ENCODE measurements around the gene OGFOD1.

DNA sequence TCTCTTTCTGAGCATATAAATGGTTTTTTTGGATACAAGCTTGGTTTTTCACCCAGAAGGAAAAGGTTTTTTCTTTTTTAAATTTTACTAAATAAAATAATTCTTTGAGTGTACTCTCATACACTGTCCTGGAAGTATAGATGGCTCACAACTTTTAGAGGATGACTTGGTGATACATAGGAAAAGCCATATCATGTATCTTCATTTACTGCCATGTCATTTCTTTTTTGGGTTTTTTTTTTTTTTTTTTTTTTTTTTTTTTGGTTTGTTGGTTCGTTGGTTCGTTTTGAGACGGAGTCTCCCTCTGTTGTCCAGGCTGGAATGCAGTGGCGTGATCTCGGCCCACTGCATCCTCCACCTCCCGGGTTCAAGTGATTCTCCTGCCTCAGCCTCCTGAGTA lies 11.8 kb downstream of the OGFOD1 start:
- TF ChIP-seq CTCF (IDR thresholded peaks at IDR 0.05): no peak
- no peak for TF ChIP-seq SIN3A (IDR thresholded peaks at IDR 0.05; ENCODE audit: borderline replicate concordance, insufficient read depth, low read depth, low read length)
